ENCODE results near the gene CWF19L1. TPM values are rescaled to one million over a fixed set of nuclear protein-coding genes. Genes with fewer than 3 reads are reported as not detected.

CWF19L1 gene
- total and polyA plus RNA-seq, 2 of the 13 experiments (the other 11 are each of a cell fraction or from before 2014, with no cell fraction given) = 13.6 to 42.1 TPM

DNA sequence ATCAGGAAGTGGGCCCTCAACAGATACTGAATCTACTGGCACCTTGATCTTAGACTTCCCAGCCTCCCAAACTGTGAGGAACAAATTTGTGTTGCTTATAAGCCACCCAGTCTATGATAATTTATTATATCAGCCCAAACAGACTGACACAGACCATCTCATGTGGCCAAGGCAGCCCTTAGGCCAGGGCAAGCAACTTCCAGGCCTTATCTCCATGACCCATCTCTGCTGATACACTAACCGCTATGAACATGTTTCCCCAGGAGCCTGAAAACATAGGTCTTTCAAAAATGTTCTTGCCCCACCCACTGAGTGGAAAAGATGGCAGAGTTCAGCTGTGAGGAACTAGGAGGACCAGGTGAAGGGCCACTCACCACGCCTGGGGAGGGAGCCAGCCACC, 22.2 kb upstream of the CWF19L1 start (continued):
- no peak for TF ChIP-seq ZIK1 (CRISPR knock-in tag; IDR thresholded peaks at IDR 0.05; ENCODE audit: borderline replicate concordance, low read depth)
- TF ChIP-seq SYNCRIP (IDR thresholded peaks at IDR 0.05; ENCODE audit: insufficient read depth, low read depth, low read length) = no peak
- TF ChIP-seq ZSCAN22 (CRISPR knock-in tag; IDR thresholded peaks at IDR 0.05) = no peak
- TF ChIP-seq, protein P1, sequence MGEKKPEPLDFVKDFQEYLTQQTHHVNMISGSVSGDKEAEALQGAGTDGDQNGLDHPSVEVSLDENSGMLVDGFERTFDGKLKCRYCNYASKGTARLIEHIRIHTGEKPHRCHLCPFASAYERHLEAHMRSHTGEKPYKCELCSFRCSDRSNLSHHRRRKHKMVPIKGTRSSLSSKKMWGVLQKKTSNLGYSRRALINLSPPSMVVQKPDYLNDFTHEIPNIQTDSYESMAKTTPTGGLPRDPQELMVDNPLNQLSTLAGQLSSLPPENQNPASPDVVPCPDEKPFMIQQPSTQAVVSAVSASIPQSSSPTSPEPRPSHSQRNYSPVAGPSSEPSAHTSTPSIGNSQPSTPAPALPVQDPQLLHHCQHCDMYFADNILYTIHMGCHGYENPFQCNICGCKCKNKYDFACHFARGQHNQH (CRISPR knock-in tag; IDR thresholded peaks at IDR 0.05) = no peak
- no peak for TF ChIP-seq ZSCAN9 (CRISPR knock-in tag; IDR thresholded peaks at IDR 0.05; ENCODE audit: borderline replicate concordance)
- no peak for TF ChIP-seq CREB1 (IDR thresholded peaks at IDR 0.05)
- no peak for TF ChIP-seq CREB1 (CRISPR knock-in tag; IDR thresholded peaks at IDR 0.05)
- no peak for TF ChIP-seq KDM4B (CRISPR knock-in tag; IDR thresholded peaks at IDR 0.05)
- no peak for TF ChIP-seq EED (CRISPR knock-in tag; IDR thresholded peaks at IDR 0.05)
- no peak for TF ChIP-seq TGIF2 (CRISPR knock-in tag; IDR thresholded peaks at IDR 0.05)
- no peak for TF ChIP-seq SIN3B (IDR thresholded peaks at IDR 0.05; ENCODE audit: low read length)
- TF ChIP-seq, protein P2, sequence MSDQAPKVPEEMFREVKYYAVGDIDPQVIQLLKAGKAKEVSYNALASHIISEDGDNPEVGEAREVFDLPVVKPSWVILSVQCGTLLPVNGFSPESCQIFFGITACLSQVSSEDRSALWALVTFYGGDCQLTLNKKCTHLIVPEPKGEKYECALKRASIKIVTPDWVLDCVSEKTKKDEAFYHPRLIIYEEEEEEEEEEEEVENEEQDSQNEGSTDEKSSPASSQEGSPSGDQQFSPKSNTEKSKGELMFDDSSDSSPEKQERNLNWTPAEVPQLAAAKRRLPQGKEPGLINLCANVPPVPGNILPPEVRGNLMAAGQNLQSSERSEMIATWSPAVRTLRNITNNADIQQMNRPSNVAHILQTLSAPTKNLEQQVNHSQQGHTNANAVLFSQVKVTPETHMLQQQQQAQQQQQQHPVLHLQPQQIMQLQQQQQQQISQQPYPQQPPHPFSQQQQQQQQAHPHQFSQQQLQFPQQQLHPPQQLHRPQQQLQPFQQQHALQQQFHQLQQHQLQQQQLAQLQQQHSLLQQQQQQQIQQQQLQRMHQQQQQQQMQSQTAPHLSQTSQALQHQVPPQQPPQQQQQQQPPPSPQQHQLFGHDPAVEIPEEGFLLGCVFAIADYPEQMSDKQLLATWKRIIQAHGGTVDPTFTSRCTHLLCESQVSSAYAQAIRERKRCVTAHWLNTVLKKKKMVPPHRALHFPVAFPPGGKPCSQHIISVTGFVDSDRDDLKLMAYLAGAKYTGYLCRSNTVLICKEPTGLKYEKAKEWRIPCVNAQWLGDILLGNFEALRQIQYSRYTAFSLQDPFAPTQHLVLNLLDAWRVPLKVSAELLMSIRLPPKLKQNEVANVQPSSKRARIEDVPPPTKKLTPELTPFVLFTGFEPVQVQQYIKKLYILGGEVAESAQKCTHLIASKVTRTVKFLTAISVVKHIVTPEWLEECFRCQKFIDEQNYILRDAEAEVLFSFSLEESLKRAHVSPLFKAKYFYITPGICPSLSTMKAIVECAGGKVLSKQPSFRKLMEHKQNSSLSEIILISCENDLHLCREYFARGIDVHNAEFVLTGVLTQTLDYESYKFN (CRISPR knock-in tag; conservative IDR thresholded peaks at IDR 0.05) = no peak

Data from HepG2 (cell line).